HCT116 (cell line): ENCODE data around the gene CASZ1. TPM values are rescaled to one million over a fixed set of nuclear protein-coding genes. Genes with fewer than 3 reads are reported as not detected.

ENCODE experiments used
- ATAC-seq: fragments of 200-7000 bp; cut with Tn5 transposase; 2 replicates; pipeline ENCODE4 v1.9.1; 2020; ENCODE audit warnings: mild to moderate bottlenecking, moderate library complexity
- BruUV-seq: library from RNA; stranded (reverse); fragments of 400-500 nt; replicated peaks from 2 replicates; lab custom pipeline; 2021; lab: Mats Ljungman, UMichigan
- CTCF ChIA-PET: fragments of 300-600 bp; sonication (Branson Sonifier 250); formaldehyde crosslinking; loops from one replicate; lab custom pipeline; 2021; ENCODE audit warnings: antibody characterized with exemption; lab: Charles Lee
- POLR2A ChIA-PET: fragments of 300-600, 350-600 bp; sonication (Branson Sonifier 250); formaldehyde crosslinking; loops from one replicate; lab custom pipeline; 2021; ENCODE audit warnings: antibody characterized with exemption; lab: Charles Lee
- RAD21 ChIA-PET, 2 experiments: fragments of 300-600 bp; sonication (Branson Sonifier 250); formaldehyde crosslinking; loops; one replicate each; lab custom pipeline; 2023; ENCODE audit warnings: low total read pairs in 2 of 2; ENCODE audit not compliant: uncharacterized antibody in 2 of 2, unreplicated experiment in 2 of 2, low non-redundant PET in 1 of 2; lab: Charles Lee
- DNase-seq: peaks from one replicate; pipeline ENCODE4 v3.0.0-alpha.2; 2010; ENCODE audit warnings: low read depth, low spot score
- H2AFZ ChIP-seq: fragments of 200-600 bp; shearing (Covaris generic), sonication (generic); 2 replicates; pipeline ENCODE4 v1.6.1; 2017; ENCODE audit warnings: low read depth, mixed run types, mixed read lengths, antibody characterized with exemption, low read length; ENCODE audit not compliant: poor library complexity, severe bottlenecking
- H3K27ac ChIP-seq: 2 replicates; pipeline ENCODE4 v1.5.1; 2012; ENCODE audit warnings: low read depth, low read length
- H3K27me3 ChIP-seq: fragments of 200-600 bp; sonication (generic); 2 replicates; pipeline ENCODE4 v1.6.1; 2016; ENCODE audit warnings: mixed run types, low read length, mixed read lengths; ENCODE audit not compliant: insufficient read depth
- H3K36me3 ChIP-seq, 2 experiments: fragments of 200-500 bp in 1 of 2; fragments of 200-600 bp in 1 of 2; sonication (Bioruptor generic) in 1 of 2; sonication (generic) in 1 of 2; 2 replicates each; pipeline versions ENCODE4 v1.5.1 to v1.6.1; 2014 to 2016; ENCODE audit warnings: low read length in 2 of 2, inconsistent platforms in 1 of 2, mixed read lengths in 1 of 2, mixed run types in 1 of 2; ENCODE audit not compliant: insufficient read depth in 2 of 2, control insufficient read depth in 1 of 2
- H3K4me1 ChIP-seq, 2 experiments: fragments of 200-600 bp in 1 of 2; sonication (generic) in 1 of 2; 2 replicates each; pipeline versions ENCODE4 v1.5.1 to v1.6.1; 2012 to 2017; ENCODE audit warnings: low read length in 2 of 2, inconsistent platforms in 1 of 2, mild to moderate bottlenecking in 1 of 2, mixed read lengths in 1 of 2, mixed run types in 1 of 2, moderate library complexity in 1 of 2; ENCODE audit not compliant: insufficient read depth in 2 of 2, control insufficient read depth in 1 of 2
- H3K4me2 ChIP-seq: fragments of 200-600 bp; sonication (generic); 2 replicates; pipeline ENCODE4 v1.6.1; 2017; ENCODE audit warnings: mixed run types, low read length, mixed read lengths
- H3K4me3 ChIP-seq, 2 experiments: fragments of 200-600 bp in 1 of 2; sonication (generic) in 1 of 2; replicated peaks in 1 of 2; 2 replicates each; pipeline ENCODE4 v1.5.1; 2011 to 2016; ENCODE audit warnings: low read length in 2 of 2, control low read depth in 1 of 2, low read depth in 1 of 2, mild to moderate bottlenecking in 1 of 2, mixed read lengths in 1 of 2, mixed run types in 1 of 2
- H3K79me2 ChIP-seq: fragments of 200-600 bp; sonication (generic); 2 replicates; pipeline ENCODE4 v1.6.1; 2017; ENCODE audit warnings: mild to moderate bottlenecking, mixed run types, low read length, moderate library complexity, mixed read lengths; ENCODE audit not compliant: insufficient read depth
- H3K9ac ChIP-seq: fragments of 200-600 bp; sonication (generic); 2 replicates; pipeline ENCODE4 v1.6.1; 2016; ENCODE audit warnings: low read length, mixed read lengths
- H3K9me2 ChIP-seq: fragments of 200-600 bp; sonication (generic), shearing (Covaris generic); 2 replicates; pipeline ENCODE4 v1.6.1; 2017; ENCODE audit warnings: mixed run types, mild to moderate bottlenecking, moderate library complexity; ENCODE audit not compliant: insufficient read depth
- H3K9me3 ChIP-seq, 2 experiments: fragments of 200-500 bp in 1 of 2; fragments of 200-600 bp in 1 of 2; sonication (Bioruptor generic) in 1 of 2; sonication (generic) in 1 of 2; 2 replicates each; pipeline ENCODE4 v1.6.1; 2014 to 2017; ENCODE audit warnings: low read length in 2 of 2, mixed read lengths in 2 of 2, inconsistent platforms in 1 of 2, low read depth in 1 of 2, mild to moderate bottlenecking in 1 of 2, mixed run types in 1 of 2, moderate library complexity in 1 of 2; ENCODE audit not compliant: control insufficient read depth in 1 of 2, insufficient read depth in 1 of 2
- H4K20me1 ChIP-seq: fragments of 200-600 bp; sonication (generic), shearing (Covaris generic); 2 replicates; pipeline ENCODE4 v1.6.1; 2017; ENCODE audit warnings: mixed run types, mild to moderate bottlenecking, moderate library complexity; ENCODE audit not compliant: insufficient read depth
- ATF3 ChIP-seq: IDR thresholded peaks from 2 replicates; pipeline ENCODE4 v1.6.1; 2012
- CBX3 ChIP-seq: IDR thresholded peaks from 2 replicates; pipeline ENCODE4 v1.6.1; 2012; ENCODE audit warnings: low read depth
- ELF1 ChIP-seq: IDR thresholded peaks from 2 replicates; pipeline ENCODE4 v1.6.1; 2012; ENCODE audit warnings: low read depth, borderline replicate concordance
- EZH2phosphoT487 ChIP-seq: fragments of 200-600 bp; IDR thresholded peaks from 2 replicates; pipeline ENCODE4 v1.6.1; 2018; ENCODE audit warnings: antibody characterized with exemption, borderline replicate concordance
- JUND ChIP-seq: IDR thresholded peaks from 2 replicates; pipeline ENCODE4 v1.6.1; 2012
- POLR2A ChIP-seq: IDR thresholded peaks from 2 replicates; pipeline ENCODE4 v1.7.0; 2011; ENCODE audit warnings: borderline replicate concordance; ENCODE audit not compliant: insufficient read depth, insufficient read length; ENCODE audit errors: extremely low read depth
- POLR2AphosphoS5 ChIP-seq: IDR thresholded peaks from 2 replicates; pipeline ENCODE4 v1.6.1; 2011; ENCODE audit warnings: mild to moderate bottlenecking, low read depth, low read length, moderate library complexity
- RAD21 ChIP-seq: IDR thresholded peaks from 2 replicates; pipeline ENCODE4 v1.6.1; 2012; ENCODE audit warnings: low read depth, mild to moderate bottlenecking
- REST ChIP-seq: IDR thresholded peaks from 2 replicates; pipeline ENCODE4 v1.6.1; 2012; ENCODE audit warnings: low read depth
- SIN3A ChIP-seq: IDR thresholded peaks from 2 replicates; pipeline ENCODE4 v1.6.1; 2012; ENCODE audit warnings: low read depth
- SP1 ChIP-seq: IDR thresholded peaks from 2 replicates; pipeline ENCODE4 v1.6.1; 2012; ENCODE audit warnings: low read depth
- SRF ChIP-seq: IDR thresholded peaks from 2 replicates; pipeline ENCODE4 v1.6.1; 2012; ENCODE audit warnings: low read depth
- YY1 ChIP-seq: IDR thresholded peaks from 2 replicates; pipeline ENCODE4 v1.6.1; 2011; ENCODE audit warnings: low read length, low read depth, moderate library complexity, mild to moderate bottlenecking; ENCODE audit not compliant: insufficient replicate concordance; ENCODE audit errors: extremely low read depth
- ZBTB33 ChIP-seq: IDR thresholded peaks from 2 replicates; pipeline ENCODE4 v1.6.1; 2011; ENCODE audit warnings: mild to moderate bottlenecking, low read length, moderate library complexity; ENCODE audit not compliant: insufficient replicate concordance; ENCODE audit errors: extremely low read depth
- ZNF274 ChIP-seq: fragments of 200-500 bp; sonication (Bioruptor generic); IDR thresholded peaks from 2 replicates; pipeline ENCODE4 v1.6.1; 2014; ENCODE audit warnings: mild to moderate bottlenecking, low read depth, low read length, inconsistent platforms
- intact Hi-C: fragments of 100-400 bp; cut with micrococcal nuclease; formaldehyde crosslinking; loops from 2 replicates; pipeline ENCODE4 v1.10.0; 2022
- total RNA-seq: library from RNA; stranded (reverse); gene quantifications from one replicate; pipeline ENCODE4 v1.2.1, GENCODE V29; 2021; ENCODE audit not compliant: unreplicated experiment

Gene CASZ1
- total RNA-seq, 1 experiment from 2014 or later: 7.7 TPM

GRCh38 chr1:10720635-10721034, 75.8 kb downstream of the CASZ1 start:
- ATAC-seq: no peak
- H3K27ac ChIP-seq: no peak overlapping the region
- no peak overlapping the region for H2AFZ ChIP-seq
- POLR2A ChIA-PET: no interaction called here
- no peak overlapping the region for H3K4me3 ChIP-seq
- TF ChIP-seq CBX3 (no peak), EZH2phosphoT487 (no peak), POLR2AphosphoS5 (no peak), SIN3A (no peak), SRF (no peak), RAD21 (no peak), ATF3 (no peak), SP1 (no peak), ZBTB33 (no peak), ELF1 (no peak), JUND (no peak), POLR2A (no peak), REST (no peak), ZNF274 (no peak), YY1 (no peak)
- no peak overlapping the region for H3K9ac ChIP-seq
- no peaks in the 10 kb centered on the region for H3K27me3 ChIP-seq
- no peaks in the 10 kb centered on the region for H3K36me3 ChIP-seq
- no peaks in the 10 kb centered on the region for H3K9me3 ChIP-seq
- DNase-seq: no peak
- no peaks in the 10 kb centered on the region for H4K20me1 ChIP-seq
- no peaks in the 10 kb centered on the region for H3K79me2 ChIP-seq
- no TSS peak for BruUV-seq
- RAD21 ChIA-PET: no interaction called here
- no peak overlapping the region for H3K4me2 ChIP-seq
- H3K9me2 ChIP-seq: no peaks in the 10 kb centered on the region
- intact Hi-C loops: no loop called here
- peaks cover 17 to 18% of the 10 kb centered on the region in 2 experiments for H3K4me1 ChIP-seq
- CTCF ChIA-PET: no interaction called here
